ENCODE results near the gene SEC14L2. TPM values are rescaled to one million over a fixed set of nuclear protein-coding genes. Genes with fewer than 3 reads are reported as not detected.

Gene SEC14L2
- polyA plus RNA-seq, 2 of the 4 experiments (the other 2 are of a cell fraction), result 12.8 to 15.2 TPM

- 80% methylated on average over 3 of the region's 4 CpGs for WGBS (ENCODE audit: missing lambda C conversion rate)
- TF ChIP-seq PBX3 (IDR thresholded peaks at IDR 0.05), result no peak
- TF ChIP-seq PHF8 (IDR thresholded peaks at IDR 0.05; ENCODE audit: borderline replicate concordance, low read depth), result no peak
- TF ChIP-seq RARB (CRISPR knock-in tag; IDR thresholded peaks at IDR 0.05), result no peak
- TF ChIP-seq POLR2A (IDR thresholded peaks at IDR 0.05; ENCODE audit: low read length), result no peak
- CTCF ChIA-PET, result interaction anchor here (0.6 to 1.4 kb wide), 4 partner anchors 12 to 169 kb away, joined by 3 to 4 read pairs (median 4); no protein-coding TSS in a partner anchor
- Histone ChIP-seq H3K4me3 (no peak overlapping the region), H3K9me3 (no peaks in the 10 kb centered on the region), H3K4me2 (no peak overlapping the region), H3K27ac (no peak overlapping the region), H3K4me1 (peaks cover 3% of the 10 kb centered on the region)
- FAIRE-seq (no peak), ATAC-seq (no peak), DNase-seq (ENCODE audit: low read depth in 1 of 2, low spot score in 1 of 2) (no peak)
- POLR2A ChIA-PET, result no interaction called here
Measured at GRCh38 chr22:30429887-30430286, 33.1 kb downstream of the SEC14L2 start.

- DNase-seq (ENCODE audit: low read depth in 1 of 2, low spot score in 1 of 2), result peak in 1 of 2 experiments; percentile 27
- H3K4me3 ChIP-seq, result no peak overlapping the region
- ChIA-PET CTCF (interaction anchor here (0.8 to 2.6 kb wide), 3 partner anchors 14 to 54 kb away, joined by 3 to 8 read pairs (median 4); no protein-coding TSS in a partner anchor), POLR2A (no interaction called here)
- no peak for FAIRE-seq
- no peak for ATAC-seq
- H3K4me1 ChIP-seq, result no peaks in the 10 kb centered on the region
- no peak for TF ChIP-seq KDM1A (IDR thresholded peaks at IDR 0.05; ENCODE audit: low read depth)
- TF ChIP-seq EHMT2 (IDR thresholded peaks at IDR 0.05; ENCODE audit: low read depth), result no peak
- TF ChIP-seq POLR2AphosphoS2 (conservative IDR thresholded peaks at IDR 0.05; ENCODE audit: low read length), result no peak
- no peak for TF ChIP-seq PHF8 (IDR thresholded peaks at IDR 0.05; ENCODE audit: borderline replicate concordance, low read depth)
- no peak for TF ChIP-seq TP53 (CRISPR knock-in tag; IDR thresholded peaks at IDR 0.05)
- TF ChIP-seq MYC (IDR thresholded peaks at IDR 0.05; ENCODE audit: borderline replicate concordance, low read length), result no peak
- TF ChIP-seq RAD21 (conservative IDR thresholded peaks at IDR 0.05 in 1 of 2, IDR thresholded peaks at IDR 0.05 in 1 of 2), result peak in 1 of 2 experiments; percentile 31; a peak in 1 of 5 replicates
- no peak overlapping the region for H3K27ac ChIP-seq
- 63% methylated on average over 2 of the region's 4 CpGs for WGBS (ENCODE audit: missing lambda C conversion rate)
- H3K9me3 ChIP-seq, result no peaks in the 10 kb centered on the region
- H3K4me2 ChIP-seq, result no peak overlapping the region
Measured at GRCh38 chr22:30430933-30431332, 34.1 kb downstream of the SEC14L2 start.

GRCh38 chr22:30432096-30432495 lies 35.3 kb downstream of the SEC14L2 start:
- Histone ChIP-seq H3K9me3 (no peaks in the 10 kb centered on the region), H3K4me1 (no peaks in the 10 kb centered on the region), H3K4me2 (no peak overlapping the region), H3K4me3 (no peak overlapping the region), H3K27ac (no peak overlapping the region)
- no peak for TF ChIP-seq USF2 (IDR thresholded peaks at IDR 0.05)
- TF ChIP-seq NPAS2 (CRISPR knock-in tag; IDR thresholded peaks at IDR 0.05; ENCODE audit: borderline replicate concordance), result no peak
- no peak for TF ChIP-seq GATA3 (IDR thresholded peaks at IDR 0.05; ENCODE audit: borderline replicate concordance)
- no peak for TF ChIP-seq PHF8 (IDR thresholded peaks at IDR 0.05; ENCODE audit: borderline replicate concordance, low read depth)
- TF ChIP-seq JUN (IDR thresholded peaks at IDR 0.05), result no peak
- no peak for TF ChIP-seq CHD2 (IDR thresholded peaks at IDR 0.05; ENCODE audit: low read length, partially characterized antibody)
- no peak for TF ChIP-seq CTCF (IDR thresholded peaks at IDR 0.05)
- no peak for TF ChIP-seq ZSCAN20 (CRISPR knock-in tag; IDR thresholded peaks at IDR 0.05)
- TF ChIP-seq BCL3 (IDR thresholded peaks at IDR 0.05), result no peak
- TF ChIP-seq TFCP2L1 (CRISPR knock-in tag; IDR thresholded peaks at IDR 0.05), result no peak
- no peak for TF ChIP-seq HES2 (IDR thresholded peaks at IDR 0.05)
- no peak for TF ChIP-seq TP53 (CRISPR knock-in tag; IDR thresholded peaks at IDR 0.05)
- no peak for TF ChIP-seq SREBF2 (IDR thresholded peaks at IDR 0.05)
- no peak for TF ChIP-seq HOXB5 (CRISPR knock-in tag; IDR thresholded peaks at IDR 0.05)
- no peak for TF ChIP-seq CEBPB (IDR thresholded peaks at IDR 0.05)
- no peak for TF ChIP-seq FOSB (CRISPR knock-in tag; IDR thresholded peaks at IDR 0.05)
- TF ChIP-seq POLR2A (IDR thresholded peaks at IDR 0.05; ENCODE audit: low read length), result no peak
- TF ChIP-seq HOXB13 (CRISPR knock-in tag; IDR thresholded peaks at IDR 0.05; ENCODE audit: low read depth), result no peak
- FAIRE-seq, result no peak
- DNase-seq (ENCODE audit: low read depth in 1 of 2, low spot score in 1 of 2), result no peak
- ChIA-PET POLR2A (no interaction called here), CTCF (interaction anchor here (2.6 kb wide), 1 partner anchor 13 kb away, joined by 8 read pairs; no protein-coding TSS in a partner anchor)
- WGBS (ENCODE audit: missing lambda C conversion rate), result 100% methylated on average over 2 of the region's 4 CpGs
- no peak for ATAC-seq
